Prostate gland (tissue), 2 donors: ENCODE results near the gene FOSL2.

Experiments used
- POLR2A ChIP-seq: fragments of 450-650 bp; IDR thresholded peaks from one replicate; pipeline ENCODE4 v1.6.1; 2016; ENCODE audit warnings: antibody characterized with exemption, mild to moderate bottlenecking
- TF ChIP-seq, protein P1 (sequence below), 4 experiments: fragments of 200-600 bp in 2 of 4; fragments of 450-650 bp in 2 of 4; sonication (generic) in 2 of 4; IDR thresholded peaks; 1 replicate in 3 of 4; 2 replicates in 1 of 4; pipeline ENCODE4 v1.5.1; 2016 to 2019; ENCODE audit warnings: antibody characterized with exemption in 4 of 4, mild to moderate bottlenecking in 2 of 4, moderate library complexity in 2 of 4

DNA sequence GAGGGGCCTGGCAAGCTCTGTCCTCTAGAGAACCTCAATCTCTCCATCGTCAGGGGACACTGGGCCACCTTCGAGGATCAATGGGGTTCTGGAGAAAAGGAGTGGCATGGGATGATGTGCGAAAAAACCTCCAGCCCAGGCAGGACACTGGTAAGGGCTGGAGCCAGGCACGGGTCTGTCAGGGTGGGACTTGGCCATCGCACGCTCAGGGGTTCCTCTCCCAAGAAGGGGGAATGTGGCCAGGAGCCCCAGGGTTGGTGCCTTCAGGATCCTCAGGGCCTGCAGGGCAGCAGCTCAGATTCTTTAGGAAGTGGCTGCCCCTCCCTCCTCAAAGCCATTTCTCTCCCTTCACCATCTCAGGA lies 56.4 kb downstream of the FOSL2 start:
- TF ChIP-seq, protein P1, sequence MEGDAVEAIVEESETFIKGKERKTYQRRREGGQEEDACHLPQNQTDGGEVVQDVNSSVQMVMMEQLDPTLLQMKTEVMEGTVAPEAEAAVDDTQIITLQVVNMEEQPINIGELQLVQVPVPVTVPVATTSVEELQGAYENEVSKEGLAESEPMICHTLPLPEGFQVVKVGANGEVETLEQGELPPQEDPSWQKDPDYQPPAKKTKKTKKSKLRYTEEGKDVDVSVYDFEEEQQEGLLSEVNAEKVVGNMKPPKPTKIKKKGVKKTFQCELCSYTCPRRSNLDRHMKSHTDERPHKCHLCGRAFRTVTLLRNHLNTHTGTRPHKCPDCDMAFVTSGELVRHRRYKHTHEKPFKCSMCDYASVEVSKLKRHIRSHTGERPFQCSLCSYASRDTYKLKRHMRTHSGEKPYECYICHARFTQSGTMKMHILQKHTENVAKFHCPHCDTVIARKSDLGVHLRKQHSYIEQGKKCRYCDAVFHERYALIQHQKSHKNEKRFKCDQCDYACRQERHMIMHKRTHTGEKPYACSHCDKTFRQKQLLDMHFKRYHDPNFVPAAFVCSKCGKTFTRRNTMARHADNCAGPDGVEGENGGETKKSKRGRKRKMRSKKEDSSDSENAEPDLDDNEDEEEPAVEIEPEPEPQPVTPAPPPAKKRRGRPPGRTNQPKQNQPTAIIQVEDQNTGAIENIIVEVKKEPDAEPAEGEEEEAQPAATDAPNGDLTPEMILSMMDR (IDR thresholded peaks at IDR 0.05) = no peak
- no peak for TF ChIP-seq POLR2A
